ENCODE results near the gene RNF20.

GRCh38 chr9:101591787-101592446 is 58.3 kb downstream of the RNF20 start:
- TF ChIP-seq CTCF (IDR thresholded peaks at IDR 0.05; ENCODE audit: low read depth, low read length) (no peak), EZH2phosphoT487 (IDR thresholded peaks at IDR 0.05; ENCODE audit: low read depth) (no peak)
